Neural cell (in vitro differentiated cells): Measurements from ENCODE around the gene INO80C. TPM values are rescaled to one million over a fixed set of nuclear protein-coding genes. Genes with fewer than 3 reads are reported as not detected.

Experiments used
- H2AFZ ChIP-seq: fragments of 200-600, 300-800 bp; sonication (generic), shearing (Covaris generic); 2 replicates; pipeline ENCODE4 v1.6.0; 2014; ENCODE audit warnings: low read depth, mild to moderate bottlenecking, antibody characterized with exemption, low read length, moderate library complexity
- H3F3A ChIP-seq: fragments of 200-600 bp; shearing (Covaris generic); 2 replicates; pipeline ENCODE4 v1.6.1; 2016; ENCODE audit warnings: mild to moderate bottlenecking, moderate library complexity, mixed read lengths, antibody characterized with exemption, low read length; ENCODE audit not compliant: insufficient read depth, poor library complexity, severe bottlenecking
- H3K27ac ChIP-seq: fragments of 200-600, 300-800 bp; sonication (generic), shearing (Covaris generic); 2 replicates; pipeline ENCODE4 v1.5.1; 2014; ENCODE audit warnings: mild to moderate bottlenecking, low read length, moderate library complexity
- H3K27me3 ChIP-seq: fragments of 300-800, 200-600 bp; sonication (generic), shearing (Covaris generic); 2 replicates; pipeline ENCODE4 v1.6.0; 2014; ENCODE audit warnings: mild to moderate bottlenecking, low read depth, low read length, moderate library complexity; ENCODE audit not compliant: insufficient read depth
- H3K36me3 ChIP-seq: fragments of 300-800, 200-600 bp; sonication (generic), shearing (Covaris generic); 2 replicates; pipeline ENCODE4 v1.5.1; 2014; ENCODE audit warnings: mild to moderate bottlenecking, antibody characterized with exemption, low read length, moderate library complexity; ENCODE audit not compliant: insufficient read depth
- H3K4me2 ChIP-seq: fragments of 300-800, 200-600 bp; sonication (generic), shearing (Covaris generic); 2 replicates; pipeline ENCODE4 v1.6.0; 2014; ENCODE audit warnings: mild to moderate bottlenecking, low read length
- H3K4me3 ChIP-seq: fragments of 300-800, 200-600 bp; sonication (generic), shearing (Covaris generic); 2 replicates; pipeline ENCODE4 v1.5.1; 2014; ENCODE audit warnings: mild to moderate bottlenecking, low read length, moderate library complexity
- H3K79me2 ChIP-seq: fragments of 200-600 bp; shearing (Covaris generic); replicated peaks from 2 replicates; pipeline ENCODE4 v1.6.0; 2014; ENCODE audit warnings: mild to moderate bottlenecking, low read length, moderate library complexity; ENCODE audit not compliant: insufficient read depth
- H3K9ac ChIP-seq: fragments of 300-800, 200-600 bp; sonication (generic), shearing (Covaris generic); 2 replicates; pipeline ENCODE4 v1.6.1; 2016; ENCODE audit warnings: mild to moderate bottlenecking, low read length, mixed read lengths
- H3K9me2 ChIP-seq: fragments of 200-600 bp; shearing (Covaris generic); 2 replicates; pipeline ENCODE4 v1.6.1; 2016; ENCODE audit warnings: mild to moderate bottlenecking, low read length, mixed read lengths; ENCODE audit not compliant: insufficient read depth
- H3K9me3 ChIP-seq: fragments of 200-600, 300-800 bp; sonication (generic), shearing (Covaris generic); 2 replicates; pipeline ENCODE4 v1.6.1; 2016; ENCODE audit warnings: mild to moderate bottlenecking, mixed run types, low read length, moderate library complexity, mixed read lengths
- H4K20me1 ChIP-seq: fragments of 200-600 bp; shearing (Covaris generic); 2 replicates; pipeline ENCODE4 v1.6.1; 2016; ENCODE audit warnings: mild to moderate bottlenecking, mixed run types; ENCODE audit not compliant: insufficient read depth
- CTCF ChIP-seq: fragments of 450-650 bp; IDR thresholded peaks from 2 replicates; pipeline ENCODE4 v1.5.1; 2014; ENCODE audit warnings: antibody characterized with exemption, mild to moderate bottlenecking, moderate library complexity; ENCODE audit not compliant: poor library complexity, severe bottlenecking
- EP300 ChIP-seq: fragments of 450-650 bp; conservative IDR thresholded peaks from 2 replicates; pipeline ENCODE4 v1.6.1; 2014; ENCODE audit warnings: antibody characterized with exemption, mild to moderate bottlenecking, moderate library complexity; ENCODE audit not compliant: poor library complexity, severe bottlenecking
- EZH2 ChIP-seq: fragments of 200-600, 300-800 bp; shearing (Covaris generic), sonication (generic); IDR thresholded peaks from 2 replicates; pipeline ENCODE4 v1.6.1; 2014; ENCODE audit warnings: antibody characterized with exemption, low read length, borderline replicate concordance, mild to moderate bottlenecking; ENCODE audit not compliant: insufficient read depth, poor library complexity, severe bottlenecking
- MXI1 ChIP-seq: fragments of 450-650 bp; conservative IDR thresholded peaks from 2 replicates; pipeline ENCODE4 v1.6.1; 2014; ENCODE audit warnings: antibody characterized with exemption, mild to moderate bottlenecking; ENCODE audit not compliant: poor library complexity, severe bottlenecking
- POLR2AphosphoS5 ChIP-seq: IDR thresholded peaks from 2 replicates; pipeline ENCODE4 v1.6.1; 2012
- RAD21 ChIP-seq: fragments of 450-650 bp; conservative IDR thresholded peaks from 2 replicates; pipeline ENCODE4 v1.6.1; 2014; ENCODE audit warnings: antibody characterized with exemption, mild to moderate bottlenecking, moderate library complexity
- REST ChIP-seq: IDR thresholded peaks from 2 replicates; pipeline ENCODE4 v1.6.1; 2012; ENCODE audit warnings: borderline replicate concordance
- SMC3 ChIP-seq: fragments of 450-650 bp; conservative IDR thresholded peaks from 2 replicates; pipeline ENCODE4 v1.6.1; 2014; ENCODE audit warnings: antibody characterized with exemption, mild to moderate bottlenecking, moderate library complexity; ENCODE audit not compliant: poor library complexity
- TAF1 ChIP-seq: IDR thresholded peaks from 2 replicates; pipeline ENCODE4 v1.6.1; 2012; ENCODE audit warnings: low read depth
- polyA plus RNA-seq: library from polyadenylated mRNA; depleted of rRNA; stranded (reverse); fragments of >200 nt; gene quantifications from 2 replicates; pipeline ENCODE4 v1.2.3, GENCODE V29; 2014

The INO80C gene
- polyA plus RNA-seq, 1 donor from 2014 or later = 30.5 TPM

GRCh38 chr18:35463050-35463449, 34.7 kb downstream of the INO80C start:
- TF ChIP-seq REST (no peak), TAF1 (no peak), CTCF (no peak), MXI1 (no peak), RAD21 (no peak), POLR2AphosphoS5 (no peak), SMC3 (no peak), EZH2 (no peak), EP300 (no peak)
- H3K27me3 ChIP-seq = no peaks in the 10 kb centered on the region

GRCh38 chr18:35460736-35461161, 37.0 kb downstream of the INO80C start:
- H3K9me2 ChIP-seq = no peaks in the 10 kb centered on the region
- no peaks in the 10 kb centered on the region for H3F3A ChIP-seq
- H4K20me1 ChIP-seq = no peaks in the 10 kb centered on the region
- H3K4me3 ChIP-seq = no peak overlapping the region
- no peaks in the 10 kb centered on the region for H3K36me3 ChIP-seq
- no peak overlapping the region for H3K4me2 ChIP-seq
- H3K27me3 ChIP-seq = no peaks in the 10 kb centered on the region
- no peaks in the 10 kb centered on the region for H3K79me2 ChIP-seq
- no peak overlapping the region for H3K27ac ChIP-seq
- H2AFZ ChIP-seq = no peak overlapping the region
- TF ChIP-seq EP300 = no peak
- TF ChIP-seq REST = no peak
- TF ChIP-seq RAD21 = no peak
- TF ChIP-seq MXI1 = no peak
- no peak for TF ChIP-seq EZH2
- TF ChIP-seq SMC3 = no peak
- TF ChIP-seq TAF1 = no peak
- TF ChIP-seq CTCF = no peak
- TF ChIP-seq POLR2AphosphoS5 = no peak
- H3K9ac ChIP-seq = no peak overlapping the region
- no peaks in the 10 kb centered on the region for H3K9me3 ChIP-seq

More at GRCh38 chr18:35463050-35463449, 34.7 kb downstream of the INO80C start:
- H3K79me2 ChIP-seq = no peaks in the 10 kb centered on the region
- H3K9ac ChIP-seq = no peak overlapping the region
- no peaks in the 10 kb centered on the region for H4K20me1 ChIP-seq
- H3K4me2 ChIP-seq = no peak overlapping the region
- no peak overlapping the region for H3K27ac ChIP-seq
- H3K9me3 ChIP-seq = no peaks in the 10 kb centered on the region
- no peak overlapping the region for H3K4me3 ChIP-seq
- no peaks in the 10 kb centered on the region for H3K9me2 ChIP-seq
- no peaks in the 10 kb centered on the region for H3K36me3 ChIP-seq
- H3F3A ChIP-seq = no peaks in the 10 kb centered on the region
- H2AFZ ChIP-seq = no peak overlapping the region
